Activated CD4-positive, alpha-beta memory T cell treated with anti-CD3 and anti-CD28 coated beads for 36 hours (primary cell): ENCODE measurements around the gene CDK14. TPM values are rescaled to one million over a fixed set of nuclear protein-coding genes. Genes with fewer than 3 reads are reported as not detected.

Source experiments
- CTCF ChIA-PET: fragments of 350-600 bp; sonication (Branson Sonifier 250); formaldehyde crosslinking; loops from one replicate; lab custom pipeline; 2021; ENCODE audit warnings: antibody characterized with exemption, inconsistent platforms; lab: Charles Lee
- POLR2A ChIA-PET: fragments of 350-600 bp; sonication (Branson Sonifier 250); formaldehyde crosslinking; loops from one replicate; lab custom pipeline; 2021; ENCODE audit warnings: antibody characterized with exemption; lab: Charles Lee
- DNase-seq: peaks from one replicate; pipeline ENCODE4 v3.0.0-alpha.2; 2020
- H3K27ac Mint-ChIP-seq: one replicate; pipeline ENCODE4 v1.8.0; 2021; ENCODE audit warnings: mixed read lengths
- H3K27me3 Mint-ChIP-seq: one replicate; pipeline ENCODE4 v1.8.0; 2021; ENCODE audit warnings: mixed read lengths
- H3K36me3 Mint-ChIP-seq: one replicate; pipeline ENCODE4 v1.8.0; 2021; ENCODE audit warnings: mixed read lengths
- H3K4me1 Mint-ChIP-seq: one replicate; pipeline ENCODE4 v1.8.0; 2021; ENCODE audit warnings: low read depth, mixed read lengths
- H3K4me3 Mint-ChIP-seq: one replicate; pipeline ENCODE4 v1.8.0; 2021; ENCODE audit warnings: mild to moderate bottlenecking, mixed read lengths
- H3K9me3 Mint-ChIP-seq: one replicate; pipeline ENCODE4 v1.8.0; 2021; ENCODE audit warnings: mixed read lengths
- intact Hi-C: fragments of 100-400 bp; cut with micrococcal nuclease; formaldehyde crosslinking; loops from one replicate; pipeline ENCODE4 v1.15.1; 2023
- total RNA-seq, 2 experiments: library from RNA; stranded (reverse); gene quantifications; one replicate each; pipeline ENCODE4 v1.2.3, GENCODE V29; 2021

The CDK14 gene
- total RNA-seq, 2 experiments from 2014 or later, result not detected

- Mint-ChIP-seq H3K4me1 (no peaks in the 10 kb centered on the region), H3K27me3 (no peaks in the 10 kb centered on the region), H3K36me3 (no peaks in the 10 kb centered on the region), H3K9me3 (no peaks in the 10 kb centered on the region), H3K4me3 (no peak overlapping the region), H3K27ac (no peak overlapping the region)
- DNase-seq, result no peak
- intact Hi-C loops, result no loop called here
- CTCF ChIA-PET, result no interaction called here
- POLR2A ChIA-PET, result no interaction called here
Observed at GRCh38 chr7:90857603-90858002, 261.5 kb downstream of the CDK14 start.

GRCh38 chr7:90858546-90858945 is 262.4 kb downstream of the CDK14 start:
- DNase-seq, result no peak
- Mint-ChIP-seq H3K27me3 (no peaks in the 10 kb centered on the region), H3K4me3 (no peak overlapping the region), H3K9me3 (no peaks in the 10 kb centered on the region), H3K36me3 (no peaks in the 10 kb centered on the region), H3K4me1 (no peaks in the 10 kb centered on the region), H3K27ac (no peak overlapping the region)
- POLR2A ChIA-PET, result no interaction called here
- intact Hi-C loops, result no loop called here
- CTCF ChIA-PET, result no interaction called here

- ChIA-PET CTCF (no interaction called here), POLR2A (no interaction called here)
Observed at GRCh38 chr7:90859521-90859920, 263.4 kb downstream of the CDK14 start.

GRCh38 chr7:90864088-90864487 is 268.0 kb downstream of the CDK14 start:
- Mint-ChIP-seq H3K27ac (no peak overlapping the region), H3K4me3 (no peak overlapping the region), H3K27me3 (no peaks in the 10 kb centered on the region), H3K4me1 (no peaks in the 10 kb centered on the region), H3K36me3 (no peaks in the 10 kb centered on the region), H3K9me3 (peaks cover 2% of the 10 kb centered on the region)
- DNase-seq, result no peak
- ChIA-PET POLR2A (no interaction called here), CTCF (no interaction called here)
- intact Hi-C loops, result no loop called here

More at GRCh38 chr7:90859521-90859920, 263.4 kb downstream of the CDK14 start:
- intact Hi-C loops, result no loop called here
- Mint-ChIP-seq H3K27ac (no peak overlapping the region), H3K9me3 (peaks cover 2% of the 10 kb centered on the region), H3K27me3 (no peaks in the 10 kb centered on the region), H3K36me3 (no peaks in the 10 kb centered on the region), H3K4me3 (no peak overlapping the region), H3K4me1 (no peaks in the 10 kb centered on the region)
- no peak for DNase-seq

GRCh38 chr7:90869335-90869734 is 273.2 kb downstream of the CDK14 start:
- Mint-ChIP-seq H3K4me1 (no peaks in the 10 kb centered on the region), H3K27ac (no peak overlapping the region), H3K27me3 (no peaks in the 10 kb centered on the region), H3K9me3 (peaks cover 2% of the 10 kb centered on the region), H3K4me3 (no peak overlapping the region), H3K36me3 (no peaks in the 10 kb centered on the region)
- intact Hi-C loops, result loop anchor here (5.0 kb wide), 1 partner anchor 52 kb away; no protein-coding TSS in a partner anchor
- no peak for DNase-seq
- POLR2A ChIA-PET, result no interaction called here
- CTCF ChIA-PET, result no interaction called here

GRCh38 chr7:90876701-90877100 is 280.6 kb downstream of the CDK14 start:
- H3K27ac Mint-ChIP-seq, result no peak overlapping the region
- intact Hi-C loops, result no loop called here
- CTCF ChIA-PET, result no interaction called here

GRCh38 chr7:90877201-90877600 is 281.1 kb downstream of the CDK14 start:
- no peaks in the 10 kb centered on the region for H3K27me3 Mint-ChIP-seq
- peaks cover 4% of the 10 kb centered on the region for H3K9me3 Mint-ChIP-seq
- H3K27ac Mint-ChIP-seq, result no peak overlapping the region
- no peak for DNase-seq
- no peak overlapping the region for H3K4me3 Mint-ChIP-seq
- intact Hi-C loops, result no loop called here
- ChIA-PET POLR2A (no interaction called here), CTCF (no interaction called here)
- no peaks in the 10 kb centered on the region for H3K4me1 Mint-ChIP-seq
- no peaks in the 10 kb centered on the region for H3K36me3 Mint-ChIP-seq

More at GRCh38 chr7:90876701-90877100, 280.6 kb downstream of the CDK14 start:
- no peak overlapping the region for H3K4me3 Mint-ChIP-seq
- H3K9me3 Mint-ChIP-seq, result peaks cover 4% of the 10 kb centered on the region
- POLR2A ChIA-PET, result no interaction called here
- no peak for DNase-seq
- no peaks in the 10 kb centered on the region for H3K36me3 Mint-ChIP-seq
- H3K4me1 Mint-ChIP-seq, result no peaks in the 10 kb centered on the region
- no peaks in the 10 kb centered on the region for H3K27me3 Mint-ChIP-seq

GRCh38 chr7:90879924-90880323 is 283.8 kb downstream of the CDK14 start:
- ChIA-PET CTCF (no interaction called here), POLR2A (no interaction called here)
- no peak overlapping the region for H3K27ac Mint-ChIP-seq
- peaks cover 8% of the 10 kb centered on the region for H3K9me3 Mint-ChIP-seq
- no peaks in the 10 kb centered on the region for H3K36me3 Mint-ChIP-seq
- H3K27me3 Mint-ChIP-seq, result no peaks in the 10 kb centered on the region
- intact Hi-C loops, result no loop called here
- H3K4me3 Mint-ChIP-seq, result no peak overlapping the region
- DNase-seq, result no peak
- no peaks in the 10 kb centered on the region for H3K4me1 Mint-ChIP-seq

- no peaks in the 10 kb centered on the region for H3K4me1 Mint-ChIP-seq
- intact Hi-C loops, result no loop called here
- no peak overlapping the region for H3K27ac Mint-ChIP-seq
- H3K27me3 Mint-ChIP-seq, result no peaks in the 10 kb centered on the region
- ChIA-PET POLR2A (no interaction called here), CTCF (no interaction called here)
- no peak overlapping the region for H3K4me3 Mint-ChIP-seq
- no peaks in the 10 kb centered on the region for H3K36me3 Mint-ChIP-seq
- H3K9me3 Mint-ChIP-seq, result peaks cover 7% of the 10 kb centered on the region
- DNase-seq, result no peak
Observed at GRCh38 chr7:90886416-90886815, 290.3 kb downstream of the CDK14 start.

- Mint-ChIP-seq H3K27ac (no peak overlapping the region), H3K36me3 (no peaks in the 10 kb centered on the region), H3K4me1 (no peaks in the 10 kb centered on the region), H3K9me3 (peaks cover 7% of the 10 kb centered on the region), H3K4me3 (no peak overlapping the region), H3K27me3 (no peaks in the 10 kb centered on the region)
- DNase-seq, result no peak
- ChIA-PET CTCF (no interaction called here), POLR2A (no interaction called here)
- intact Hi-C loops, result no loop called here
Observed at GRCh38 chr7:90889210-90889609, 293.1 kb downstream of the CDK14 start.

- Mint-ChIP-seq H3K27ac (no peak overlapping the region), H3K36me3 (no peaks in the 10 kb centered on the region), H3K4me3 (no peak overlapping the region), H3K9me3 (peaks cover 7% of the 10 kb centered on the region), H3K27me3 (no peaks in the 10 kb centered on the region), H3K4me1 (no peaks in the 10 kb centered on the region)
- ChIA-PET CTCF (no interaction called here), POLR2A (no interaction called here)
- DNase-seq, result no peak
- intact Hi-C loops, result no loop called here
Observed at GRCh38 chr7:90889644-90890043, 293.5 kb downstream of the CDK14 start.

- no peak for DNase-seq
- Mint-ChIP-seq H3K27ac (no peak overlapping the region), H3K4me3 (no peak overlapping the region), H3K4me1 (no peaks in the 10 kb centered on the region), H3K36me3 (no peaks in the 10 kb centered on the region), H3K27me3 (no peaks in the 10 kb centered on the region), H3K9me3 (peaks cover 7% of the 10 kb centered on the region)
- ChIA-PET POLR2A (no interaction called here), CTCF (no interaction called here)
- intact Hi-C loops, result no loop called here
Observed at GRCh38 chr7:90891529-90891928, 295.4 kb downstream of the CDK14 start.

- CTCF ChIA-PET, result no interaction called here
- Mint-ChIP-seq H3K4me1 (no peaks in the 10 kb centered on the region), H3K9me3 (peaks cover 7% of the 10 kb centered on the region), H3K27me3 (no peaks in the 10 kb centered on the region), H3K4me3 (no peak overlapping the region), H3K36me3 (no peaks in the 10 kb centered on the region), H3K27ac (no peak overlapping the region)
- intact Hi-C loops, result no loop called here
- POLR2A ChIA-PET, result no interaction called here
- DNase-seq, result no peak
Observed at GRCh38 chr7:90892213-90892612, 296.1 kb downstream of the CDK14 start.
